Measurements from ENCODE around the gene CA5B.
"Not testable (repeated sequence)": the region's sequence is repeated elsewhere in the genome, so short reads cannot be mapped to it uniquely, and the experiment has no call there.

CA5B gene

GRCh38 chrX:15815779-15816437, 77.8 kb downstream of the CA5B start:
- peak; percentile 31 for DNase-seq

- no peak for DNase-seq
Observed at GRCh38 chrX:15816438-15816809, 78.4 kb downstream of the CA5B start.

GRCh38 chrX:15816886-15817285, 78.8 kb downstream of the CA5B start:
- peak; percentile 19 for DNase-seq

- peak; percentile 7 for DNase-seq
Observed at GRCh38 chrX:15820106-15821073, 82.3 kb downstream of the CA5B start.

- DNase-seq: no peak
Observed at GRCh38 chrX:15822922-15823321, 84.9 kb downstream of the CA5B start.

GRCh38 chrX:15825936-15826335, 87.9 kb downstream of the CA5B start:
- DNase-seq: no peak

GRCh38 chrX:15829217-15829616, 91.1 kb downstream of the CA5B start:
- DNase-seq: no peak

GRCh38 chrX:15831347-15831746, 93.3 kb downstream of the CA5B start:
- DNase-seq: not testable (repeated sequence)

GRCh38 chrX:15834053-15834452, 96.0 kb downstream of the CA5B start:
- no peak for DNase-seq

- DNase-seq: no peak
Observed at GRCh38 chrX:15834827-15835595, 96.9 kb downstream of the CA5B start.

All from activated CD4-positive, alpha-beta T cell treated with anti-CD3 and anti-CD28 coated beads for 48 hours (primary cell).